ENCODE results near the gene SLC26A9.

The SLC26A9 gene

GRCh38 chr1:205922806-205923205 lies 20.4 kb downstream of the SLC26A9 start:
- no peak overlapping the region for H3K4me3 ChIP-seq (replicated peaks; ENCODE audit: low read depth, low read length)
- DNase-seq (ENCODE audit: low read depth), result no peak
- TF ChIP-seq, protein P1, sequence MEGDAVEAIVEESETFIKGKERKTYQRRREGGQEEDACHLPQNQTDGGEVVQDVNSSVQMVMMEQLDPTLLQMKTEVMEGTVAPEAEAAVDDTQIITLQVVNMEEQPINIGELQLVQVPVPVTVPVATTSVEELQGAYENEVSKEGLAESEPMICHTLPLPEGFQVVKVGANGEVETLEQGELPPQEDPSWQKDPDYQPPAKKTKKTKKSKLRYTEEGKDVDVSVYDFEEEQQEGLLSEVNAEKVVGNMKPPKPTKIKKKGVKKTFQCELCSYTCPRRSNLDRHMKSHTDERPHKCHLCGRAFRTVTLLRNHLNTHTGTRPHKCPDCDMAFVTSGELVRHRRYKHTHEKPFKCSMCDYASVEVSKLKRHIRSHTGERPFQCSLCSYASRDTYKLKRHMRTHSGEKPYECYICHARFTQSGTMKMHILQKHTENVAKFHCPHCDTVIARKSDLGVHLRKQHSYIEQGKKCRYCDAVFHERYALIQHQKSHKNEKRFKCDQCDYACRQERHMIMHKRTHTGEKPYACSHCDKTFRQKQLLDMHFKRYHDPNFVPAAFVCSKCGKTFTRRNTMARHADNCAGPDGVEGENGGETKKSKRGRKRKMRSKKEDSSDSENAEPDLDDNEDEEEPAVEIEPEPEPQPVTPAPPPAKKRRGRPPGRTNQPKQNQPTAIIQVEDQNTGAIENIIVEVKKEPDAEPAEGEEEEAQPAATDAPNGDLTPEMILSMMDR (IDR thresholded peaks at IDR 0.05; ENCODE audit: low read length, missing control alignments), result no peak

- no peak for DNase-seq (ENCODE audit: low read depth)
- TF ChIP-seq, protein P1 (IDR thresholded peaks at IDR 0.05; ENCODE audit: low read length, missing control alignments), result no peak
- H3K4me3 ChIP-seq (replicated peaks; ENCODE audit: low read depth, low read length), result no peak overlapping the region
Observed at GRCh38 chr1:205922314-205922713, 20.9 kb downstream of the SLC26A9 start.

- TF ChIP-seq, protein P1 (IDR thresholded peaks at IDR 0.05; ENCODE audit: low read length, missing control alignments), result no peak
- no peak overlapping the region for H3K4me3 ChIP-seq (replicated peaks; ENCODE audit: low read depth, low read length)
- DNase-seq (ENCODE audit: low read depth), result no peak
Observed at GRCh38 chr1:205921570-205921909, 21.7 kb downstream of the SLC26A9 start.

- no peak overlapping the region for H3K4me3 ChIP-seq (replicated peaks; ENCODE audit: low read depth, low read length)
- TF ChIP-seq, protein P1 (IDR thresholded peaks at IDR 0.05; ENCODE audit: low read length, missing control alignments), result no peak
- no peak for DNase-seq (ENCODE audit: low read depth)
Observed at GRCh38 chr1:205920861-205921569, 22.2 kb downstream of the SLC26A9 start.

GRCh38 chr1:205920159-205920558 lies 23.1 kb downstream of the SLC26A9 start:
- no peak overlapping the region for H3K4me3 ChIP-seq (replicated peaks; ENCODE audit: low read depth, low read length)
- TF ChIP-seq, protein P1 (IDR thresholded peaks at IDR 0.05; ENCODE audit: low read length, missing control alignments), result no peak
- peak; percentile 55 for DNase-seq (ENCODE audit: low read depth)

GRCh38 chr1:205918955-205919746 lies 24.1 kb downstream of the SLC26A9 start:
- TF ChIP-seq, protein P1 (IDR thresholded peaks at IDR 0.05; ENCODE audit: low read length, missing control alignments), result peak; percentile 96

More at GRCh38 chr1:205918955-205919746, 24.1 kb downstream of the SLC26A9 start:
- DNase-seq (ENCODE audit: low read depth), result peak; percentile 92
- no peak overlapping the region for H3K4me3 ChIP-seq (replicated peaks; ENCODE audit: low read depth, low read length)
